ENCODE results near the gene FBN3.

FBN3 gene

DNA sequence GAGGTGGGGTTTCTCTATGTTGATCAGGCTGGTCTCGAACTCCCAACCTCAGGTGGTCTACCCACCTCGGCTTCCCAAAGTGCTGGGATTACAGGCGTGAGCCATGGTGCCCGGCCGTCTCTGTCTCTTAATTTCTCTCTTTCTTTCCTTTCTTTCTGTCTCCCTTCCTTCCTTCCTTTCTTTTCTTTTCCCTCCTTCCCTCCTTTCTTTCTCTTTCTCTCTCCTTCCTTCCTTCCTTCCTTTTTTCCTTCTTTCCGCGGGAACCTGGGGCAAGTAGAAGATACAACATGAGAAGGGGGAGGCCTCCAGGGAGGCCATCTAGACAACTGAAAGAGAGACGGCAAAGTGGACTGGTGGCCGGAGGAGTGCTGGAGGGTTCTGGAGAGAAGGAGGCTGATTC is 128.7 kb downstream of the FBN3 start:
- DNase-seq (ENCODE audit: low read depth), result no peak

- DNase-seq (ENCODE audit: low read depth), result no peak
Measured at GRCh38 chr19:8017808-8018207, 131.6 kb downstream of the FBN3 start.
